Uterus (tissue), 2 donors: ENCODE data around the gene DOCK3.

Source experiments
- CTCF ChIP-seq, 4 experiments: fragments of 200-600 bp in 2 of 4; fragments of 450-650 bp in 2 of 4; sonication (generic) in 2 of 4; IDR thresholded peaks; one replicate each; pipeline ENCODE4 v1.5.1; 2016 to 2019; ENCODE audit warnings: antibody characterized with exemption in 4 of 4, mild to moderate bottlenecking in 2 of 4, moderate library complexity in 1 of 4
- POLR2A ChIP-seq, 2 donors: fragments of 450-650 bp; IDR thresholded peaks; one replicate each; pipeline ENCODE4 v1.6.1; 2016; ENCODE audit warnings: antibody characterized with exemption in 2 of 2, mild to moderate bottlenecking in 1 of 2, moderate library complexity in 1 of 2

- TF ChIP-seq CTCF (IDR thresholded peaks at IDR 0.05) (no peak), POLR2A (IDR thresholded peaks at IDR 0.05) (no peak)
These were observed 596.4 kb downstream of the DOCK3 start for GRCh38 chr3:51271172-51271571.
